KMS-11 (cell line): ENCODE measurements around the gene CDH2.

Experiments used
- H2AFZ ChIP-seq: fragments of 200-600 bp; sonication (generic); 2 replicates; pipeline ENCODE4 v1.6.1; 2016; ENCODE audit warnings: antibody characterized with exemption, mixed run types, low read depth
- H3K27ac ChIP-seq: fragments of 200-600 bp; sonication (generic); 2 replicates; pipeline ENCODE4 v1.6.1; 2016; ENCODE audit warnings: mild to moderate bottlenecking, mixed run types
- H3K27me3 ChIP-seq: fragments of 200-600 bp; sonication (generic); 2 replicates; pipeline ENCODE4 v1.6.1; 2017; ENCODE audit warnings: mild to moderate bottlenecking, low read depth, mixed run types, moderate library complexity; ENCODE audit not compliant: insufficient read depth
- H3K36me3 ChIP-seq: fragments of 200-600 bp; sonication (generic); 2 replicates; pipeline ENCODE4 v1.6.1; 2017; ENCODE audit warnings: mild to moderate bottlenecking, mixed run types; ENCODE audit not compliant: insufficient read depth
- H3K4me1 ChIP-seq: fragments of 200-600 bp; sonication (generic); 2 replicates; pipeline ENCODE4 v1.6.1; 2016; ENCODE audit warnings: mild to moderate bottlenecking, low read depth, mixed run types; ENCODE audit not compliant: poor library complexity, severe bottlenecking
- H3K4me2 ChIP-seq: fragments of 200-600 bp; sonication (generic); 2 replicates; pipeline ENCODE4 v1.7.0; 2016; ENCODE audit warnings: mild to moderate bottlenecking, mixed run types
- H3K4me3 ChIP-seq: fragments of 200-600 bp; sonication (generic); IDR thresholded peaks from 2 replicates; pipeline ENCODE4 v1.6.1; 2017; ENCODE audit warnings: low read depth, low read length, mixed read lengths; ENCODE audit not compliant: insufficient read depth
- H3K79me2 ChIP-seq: fragments of 200-600 bp; sonication (generic); 2 replicates; pipeline ENCODE4 v1.6.1; 2016; ENCODE audit warnings: low read depth, mixed run types; ENCODE audit not compliant: insufficient read depth
- H3K9ac ChIP-seq: fragments of 200-600 bp; sonication (generic); 2 replicates; pipeline ENCODE4 v1.6.1; 2016; ENCODE audit warnings: mild to moderate bottlenecking, mixed run types
- H4K20me1 ChIP-seq: fragments of 200-600 bp; sonication (generic); 2 replicates; pipeline ENCODE4 v1.6.1; 2016; ENCODE audit warnings: mild to moderate bottlenecking, mixed run types; ENCODE audit not compliant: insufficient read depth
- TF ChIP-seq, protein P1 (sequence below): fragments of 200-600 bp; sonication (generic); conservative IDR thresholded peaks from 2 replicates; pipeline ENCODE4 v1.6.1; 2017; ENCODE audit warnings: low read depth, mild to moderate bottlenecking, antibody characterized with exemption, low read length, moderate library complexity, mixed read lengths

The CDH2 gene

GRCh38 chr18:28065031-28065792 is 111.7 kb downstream of the CDH2 start:
- Histone ChIP-seq H3K4me3 (no peak overlapping the region), H3K27ac (no peak overlapping the region), H3K27me3 (no peaks in the 10 kb centered on the region), H3K4me1 (no peaks in the 10 kb centered on the region), H3K4me2 (no peak overlapping the region), H3K9ac (no peak overlapping the region), H3K36me3 (no peaks in the 10 kb centered on the region), H4K20me1 (no peaks in the 10 kb centered on the region), H3K79me2 (no peaks in the 10 kb centered on the region), H2AFZ (no peak overlapping the region)
- TF ChIP-seq, protein P1, sequence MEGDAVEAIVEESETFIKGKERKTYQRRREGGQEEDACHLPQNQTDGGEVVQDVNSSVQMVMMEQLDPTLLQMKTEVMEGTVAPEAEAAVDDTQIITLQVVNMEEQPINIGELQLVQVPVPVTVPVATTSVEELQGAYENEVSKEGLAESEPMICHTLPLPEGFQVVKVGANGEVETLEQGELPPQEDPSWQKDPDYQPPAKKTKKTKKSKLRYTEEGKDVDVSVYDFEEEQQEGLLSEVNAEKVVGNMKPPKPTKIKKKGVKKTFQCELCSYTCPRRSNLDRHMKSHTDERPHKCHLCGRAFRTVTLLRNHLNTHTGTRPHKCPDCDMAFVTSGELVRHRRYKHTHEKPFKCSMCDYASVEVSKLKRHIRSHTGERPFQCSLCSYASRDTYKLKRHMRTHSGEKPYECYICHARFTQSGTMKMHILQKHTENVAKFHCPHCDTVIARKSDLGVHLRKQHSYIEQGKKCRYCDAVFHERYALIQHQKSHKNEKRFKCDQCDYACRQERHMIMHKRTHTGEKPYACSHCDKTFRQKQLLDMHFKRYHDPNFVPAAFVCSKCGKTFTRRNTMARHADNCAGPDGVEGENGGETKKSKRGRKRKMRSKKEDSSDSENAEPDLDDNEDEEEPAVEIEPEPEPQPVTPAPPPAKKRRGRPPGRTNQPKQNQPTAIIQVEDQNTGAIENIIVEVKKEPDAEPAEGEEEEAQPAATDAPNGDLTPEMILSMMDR: no peak

- no peak overlapping the region for H3K27ac ChIP-seq
- H3K79me2 ChIP-seq: no peaks in the 10 kb centered on the region
- H3K4me1 ChIP-seq: no peaks in the 10 kb centered on the region
- TF ChIP-seq, protein P1: no peak
- no peak overlapping the region for H3K4me2 ChIP-seq
- no peak overlapping the region for H2AFZ ChIP-seq
- H3K4me3 ChIP-seq: no peak overlapping the region
- no peaks in the 10 kb centered on the region for H3K27me3 ChIP-seq
- H4K20me1 ChIP-seq: no peaks in the 10 kb centered on the region
- no peak overlapping the region for H3K9ac ChIP-seq
- H3K36me3 ChIP-seq: no peaks in the 10 kb centered on the region
Measured at GRCh38 chr18:28063926-28064325, 113.0 kb downstream of the CDH2 start.

DNA sequence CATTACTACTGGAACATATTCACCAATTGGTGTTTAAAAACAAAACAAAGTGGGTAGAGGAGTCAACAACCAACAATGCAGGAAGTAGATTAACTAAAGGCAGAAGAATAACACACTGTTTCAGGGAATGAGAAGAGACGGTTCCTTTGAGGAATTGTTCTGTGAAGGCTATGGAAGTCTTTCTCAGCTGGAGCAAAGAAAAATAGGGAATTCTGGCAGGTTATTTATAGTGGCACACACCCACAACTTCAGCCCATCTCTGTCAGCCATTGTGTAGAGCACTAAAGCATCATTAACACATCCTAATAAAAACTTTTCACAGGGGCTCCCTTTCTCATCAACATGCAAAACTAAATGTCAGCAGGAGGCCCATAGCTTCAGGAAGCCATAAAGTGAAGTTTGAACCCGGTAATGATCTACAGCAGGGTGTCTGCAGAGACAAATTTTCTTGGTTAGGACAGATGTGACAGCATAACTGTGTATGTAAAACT is 113.6 kb downstream of the CDH2 start:
- H3K4me3 ChIP-seq: no peak overlapping the region
- H2AFZ ChIP-seq: no peak overlapping the region
- TF ChIP-seq, protein P1: no peak

GRCh38 chr18:28062443-28062842 is 114.5 kb downstream of the CDH2 start:
- H3K9ac ChIP-seq: no peak overlapping the region

More for the DNA sequence above, 113.6 kb downstream of the CDH2 start:
- H3K79me2 ChIP-seq: no peaks in the 10 kb centered on the region
- no peaks in the 10 kb centered on the region for H3K4me1 ChIP-seq
- H3K36me3 ChIP-seq: no peaks in the 10 kb centered on the region
- H3K4me2 ChIP-seq: no peak overlapping the region
- no peaks in the 10 kb centered on the region for H4K20me1 ChIP-seq
- H3K9ac ChIP-seq: no peak overlapping the region
- no peaks in the 10 kb centered on the region for H3K27me3 ChIP-seq
- H3K27ac ChIP-seq: no peak overlapping the region

More at GRCh38 chr18:28062443-28062842, 114.5 kb downstream of the CDH2 start:
- Histone ChIP-seq H3K4me3 (no peak overlapping the region), H3K79me2 (no peaks in the 10 kb centered on the region), H3K4me2 (no peak overlapping the region), H3K36me3 (no peaks in the 10 kb centered on the region), H4K20me1 (no peaks in the 10 kb centered on the region), H2AFZ (no peak overlapping the region), H3K27ac (no peak overlapping the region), H3K27me3 (no peaks in the 10 kb centered on the region), H3K4me1 (no peaks in the 10 kb centered on the region)
- TF ChIP-seq, protein P1: no peak
